ENCODE results near the gene SLC6A6. TPM values are rescaled to one million over a fixed set of nuclear protein-coding genes. Genes with fewer than 3 reads are reported as not detected.
"Not testable (repeated sequence)": the region's sequence is repeated elsewhere in the genome, so short reads cannot be mapped to it uniquely, and the experiment has no call there.

The SLC6A6 gene
- total RNA-seq, 1 donor from 2014 or later, result 24.2 TPM

GRCh38 chr3:14514323-14514720 lies 111.9 kb downstream of the SLC6A6 start:
- no peak overlapping the region for H3K27ac ChIP-seq (ENCODE audit: low read depth, low read length)
- TF ChIP-seq EZH2 (IDR thresholded peaks at IDR 0.05; ENCODE audit: insufficient read depth, low read length), result no peak
- TF ChIP-seq, protein P1, sequence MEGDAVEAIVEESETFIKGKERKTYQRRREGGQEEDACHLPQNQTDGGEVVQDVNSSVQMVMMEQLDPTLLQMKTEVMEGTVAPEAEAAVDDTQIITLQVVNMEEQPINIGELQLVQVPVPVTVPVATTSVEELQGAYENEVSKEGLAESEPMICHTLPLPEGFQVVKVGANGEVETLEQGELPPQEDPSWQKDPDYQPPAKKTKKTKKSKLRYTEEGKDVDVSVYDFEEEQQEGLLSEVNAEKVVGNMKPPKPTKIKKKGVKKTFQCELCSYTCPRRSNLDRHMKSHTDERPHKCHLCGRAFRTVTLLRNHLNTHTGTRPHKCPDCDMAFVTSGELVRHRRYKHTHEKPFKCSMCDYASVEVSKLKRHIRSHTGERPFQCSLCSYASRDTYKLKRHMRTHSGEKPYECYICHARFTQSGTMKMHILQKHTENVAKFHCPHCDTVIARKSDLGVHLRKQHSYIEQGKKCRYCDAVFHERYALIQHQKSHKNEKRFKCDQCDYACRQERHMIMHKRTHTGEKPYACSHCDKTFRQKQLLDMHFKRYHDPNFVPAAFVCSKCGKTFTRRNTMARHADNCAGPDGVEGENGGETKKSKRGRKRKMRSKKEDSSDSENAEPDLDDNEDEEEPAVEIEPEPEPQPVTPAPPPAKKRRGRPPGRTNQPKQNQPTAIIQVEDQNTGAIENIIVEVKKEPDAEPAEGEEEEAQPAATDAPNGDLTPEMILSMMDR (IDR thresholded peaks at IDR 0.05; ENCODE audit: insufficient read depth, low read depth, low read length), result no peak
- Mint-ChIP-seq H3K9me3 (ENCODE audit: unreplicated experiment) (no peaks in the 10 kb centered on the region), H3K27me3 (ENCODE audit: low read depth, unreplicated experiment) (peaks cover 38% of the 10 kb centered on the region), H3K27ac (ENCODE audit: unreplicated experiment) (no peak overlapping the region), H3K4me1 (ENCODE audit: low read depth, unreplicated experiment) (no peaks in the 10 kb centered on the region), H3K4me3 (ENCODE audit: unreplicated experiment) (no peak overlapping the region), H3K36me3 (ENCODE audit: low read depth, unreplicated experiment) (no peaks in the 10 kb centered on the region)
- peaks cover 14% of the 10 kb centered on the region for H3K27me3 ChIP-seq (ENCODE audit: insufficient read depth, low read length)
- FAIRE-seq, result no peak
- no peaks in the 10 kb centered on the region for H3K79me2 ChIP-seq (ENCODE audit: insufficient read depth, low read length)
- H4K20me1 ChIP-seq (ENCODE audit: insufficient read depth, low read length), result no peaks in the 10 kb centered on the region
- H3K4me3 ChIP-seq (ENCODE audit: insufficient read depth, low read depth, low read length), result no peak overlapping the region
- no peak overlapping the region for H3K4me2 ChIP-seq (ENCODE audit: low read length)
- no peaks in the 10 kb centered on the region for H3K4me1 ChIP-seq (ENCODE audit: insufficient read depth, low read length)
- no peak for DNase-seq (ENCODE audit: low read depth)
- H3K9ac ChIP-seq (ENCODE audit: low read length), result no peak overlapping the region
- H2AFZ ChIP-seq (ENCODE audit: low read depth, low read length), result no peak overlapping the region
- no peaks in the 10 kb centered on the region for H3K36me3 ChIP-seq (ENCODE audit: insufficient read depth, low read length)
- no peaks in the 10 kb centered on the region for H3K9me3 ChIP-seq (ENCODE audit: insufficient read depth, low read depth, low read length)

DNA sequence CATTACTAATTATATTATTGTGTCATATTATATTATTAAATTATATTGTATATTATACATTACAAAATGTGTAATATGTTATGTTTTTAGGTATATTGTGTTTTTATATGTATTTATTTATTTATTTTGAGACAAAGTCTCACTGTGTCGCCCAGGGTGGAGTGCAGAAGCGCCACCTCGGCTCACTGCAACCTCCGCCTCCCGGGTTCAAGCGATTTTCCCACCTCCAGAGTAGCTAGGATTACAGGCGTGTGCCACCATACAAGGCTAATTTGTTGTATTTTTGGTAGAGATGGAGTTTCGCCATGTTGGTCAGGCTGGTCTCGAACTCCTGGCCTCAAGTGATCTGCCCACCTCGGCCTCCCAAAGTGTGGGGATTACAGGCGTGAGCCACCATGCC lies 113.1 kb downstream of the SLC6A6 start:
- not testable (repeated sequence) for H3K9me3 ChIP-seq (ENCODE audit: insufficient read depth, low read depth, low read length); H3K4me2 ChIP-seq (ENCODE audit: low read length); FAIRE-seq; DNase-seq (ENCODE audit: low read depth); H3K4me3 ChIP-seq (ENCODE audit: insufficient read depth, low read depth, low read length); H3K27ac ChIP-seq (ENCODE audit: low read depth, low read length); H3K79me2 ChIP-seq (ENCODE audit: insufficient read depth, low read length); H4K20me1 ChIP-seq (ENCODE audit: insufficient read depth, low read length); H3K9ac ChIP-seq (ENCODE audit: low read length); H3K4me3 Mint-ChIP-seq (ENCODE audit: unreplicated experiment); H3K9me3 Mint-ChIP-seq (ENCODE audit: unreplicated experiment); H3K27ac Mint-ChIP-seq (ENCODE audit: unreplicated experiment); H2AFZ ChIP-seq (ENCODE audit: low read depth, low read length); H3K4me1 ChIP-seq (ENCODE audit: insufficient read depth, low read length); H3K4me1 Mint-ChIP-seq (ENCODE audit: low read depth, unreplicated experiment); H3K36me3 Mint-ChIP-seq (ENCODE audit: low read depth, unreplicated experiment); H3K36me3 ChIP-seq (ENCODE audit: insufficient read depth, low read length)
- H3K27me3 ChIP-seq (ENCODE audit: insufficient read depth, low read length), result peaks cover 16% of the 10 kb centered on the region
- H3K27me3 Mint-ChIP-seq (ENCODE audit: low read depth, unreplicated experiment), result peaks cover 44% of the 10 kb centered on the region

DNA sequence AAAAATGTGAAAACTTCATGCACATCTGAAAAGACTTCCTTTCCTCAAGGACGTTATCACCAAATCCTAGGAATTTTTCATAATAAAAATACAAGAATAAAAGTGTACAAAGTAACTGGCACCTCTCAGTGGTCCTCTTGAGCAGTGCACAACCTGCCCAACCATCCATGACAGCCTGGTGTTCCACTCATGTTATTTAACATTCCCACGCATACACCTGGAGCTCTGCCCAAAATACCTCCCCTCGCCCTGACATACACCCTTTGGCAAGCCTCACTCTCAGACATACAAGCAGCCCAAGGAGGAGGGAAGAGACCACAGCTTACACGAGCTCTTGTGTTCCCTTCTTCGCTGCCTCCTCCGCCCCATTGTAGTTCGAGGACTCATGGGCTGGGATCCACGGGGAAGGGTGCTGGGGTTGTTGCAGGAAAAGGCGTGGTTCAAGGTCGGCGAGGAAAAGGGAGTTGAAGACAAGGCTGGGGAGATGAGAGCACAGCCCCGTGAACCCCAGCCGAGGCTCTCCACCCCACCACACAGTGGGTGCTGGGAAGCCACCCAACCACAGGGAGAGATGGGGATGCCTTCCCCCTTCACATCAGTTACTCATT lies 114.4 kb downstream of the SLC6A6 start:
- Histone ChIP-seq H3K79me2 (ENCODE audit: insufficient read depth, low read length) (no peaks in the 10 kb centered on the region), H3K4me3 (ENCODE audit: insufficient read depth, low read depth, low read length) (no peak overlapping the region), H3K4me1 (ENCODE audit: insufficient read depth, low read length) (no peaks in the 10 kb centered on the region), H3K27ac (ENCODE audit: low read depth, low read length) (no peak overlapping the region), H3K27me3 (ENCODE audit: insufficient read depth, low read length) (peaks cover 19% of the 10 kb centered on the region), H3K9me3 (ENCODE audit: insufficient read depth, low read depth, low read length) (no peaks in the 10 kb centered on the region), H3K36me3 (ENCODE audit: insufficient read depth, low read length) (no peaks in the 10 kb centered on the region), H2AFZ (ENCODE audit: low read depth, low read length) (no peak overlapping the region), H4K20me1 (ENCODE audit: insufficient read depth, low read length) (no peaks in the 10 kb centered on the region), H3K4me2 (ENCODE audit: low read length) (no peak overlapping the region), H3K9ac (ENCODE audit: low read length) (no peak overlapping the region)
- H3K9me3 Mint-ChIP-seq (ENCODE audit: unreplicated experiment), result no peaks in the 10 kb centered on the region
- H3K27me3 Mint-ChIP-seq (ENCODE audit: low read depth, unreplicated experiment), result peaks cover 38% of the 10 kb centered on the region
- H3K36me3 Mint-ChIP-seq (ENCODE audit: low read depth, unreplicated experiment), result peaks cover 2% of the 10 kb centered on the region
- H3K27ac Mint-ChIP-seq (ENCODE audit: unreplicated experiment), result no peak overlapping the region
- DNase-seq (ENCODE audit: low read depth) (no peak), FAIRE-seq (no peak)
- TF ChIP-seq EZH2 (IDR thresholded peaks at IDR 0.05; ENCODE audit: insufficient read depth, low read length), result no peak
- TF ChIP-seq, protein P1 (IDR thresholded peaks at IDR 0.05; ENCODE audit: insufficient read depth, low read depth, low read length), result no peak
- H3K4me3 Mint-ChIP-seq (ENCODE audit: unreplicated experiment), result no peak overlapping the region
- no peaks in the 10 kb centered on the region for H3K4me1 Mint-ChIP-seq (ENCODE audit: low read depth, unreplicated experiment)

All from astrocyte (in vitro differentiated cells and primary cell).